WTC11 (cell line): Measurements from ENCODE around the gene SLC37A3. TPM values are rescaled to one million over a fixed set of nuclear protein-coding genes. Genes with fewer than 3 reads are reported as not detected.

Experiments used
- ATAC-seq: fragments of 200-7000 bp; cut with Tn5 transposase; 2 replicates; pipeline ENCODE4 v1.10.0; 2021; ENCODE audit warnings: mild to moderate bottlenecking, moderate library complexity
- CTCF ChIA-PET: fragments of 300-600 bp; sonication (Branson Sonifier 250); formaldehyde crosslinking; loops from one replicate; lab custom pipeline; 2021; ENCODE audit warnings: antibody characterized with exemption; lab: Charles Lee
- POLR2A ChIA-PET: fragments of 350-600 bp; sonication (Branson Sonifier 250); formaldehyde crosslinking; loops from one replicate; lab custom pipeline; 2021; ENCODE audit warnings: antibody characterized with exemption; lab: Charles Lee
- DNase-seq: peaks from one replicate; pipeline ENCODE4 v3.0.0; 2021; ENCODE audit warnings: low spot score
- H3K27ac Mint-ChIP-seq: 2 replicates; pipeline ENCODE4 v1.8.0; 2021; ENCODE audit warnings: mixed read lengths
- H3K27me3 Mint-ChIP-seq: 2 replicates; pipeline ENCODE4 v1.8.0; 2021; ENCODE audit warnings: low read depth, mild to moderate bottlenecking, moderate library complexity, mixed read lengths
- H3K36me3 Mint-ChIP-seq: 2 replicates; pipeline ENCODE4 v1.8.0; 2021; ENCODE audit warnings: mixed read lengths
- H3K4me1 Mint-ChIP-seq: 2 replicates; pipeline ENCODE4 v1.8.0; 2022; ENCODE audit warnings: mixed read lengths
- H3K4me3 Mint-ChIP-seq: 2 replicates; pipeline ENCODE4 v1.8.0; 2021; ENCODE audit warnings: mild to moderate bottlenecking, moderate library complexity, mixed read lengths
- H3K9me3 Mint-ChIP-seq: 2 replicates; pipeline ENCODE4 v1.8.0; 2021; ENCODE audit warnings: mixed read lengths
- CREB1 ChIP-seq: sonication (generic); formaldehyde crosslinking; IDR thresholded peaks from 2 replicates; pipeline ENCODE4 v1.8.0; 2023; ENCODE audit warnings: mild to moderate bottlenecking, missing genetic modification reagents
- CREM ChIP-seq: sonication (generic); formaldehyde crosslinking; IDR thresholded peaks from 2 replicates; pipeline ENCODE4 v1.8.1; 2022; ENCODE audit warnings: mild to moderate bottlenecking, missing genetic modification reagents, moderate library complexity
- GTF2I ChIP-seq: fragments of 250-450 bp; sonication (Bioruptor Pico); conservative IDR thresholded peaks from 2 replicates; pipeline ENCODE4 v1.4.0; 2021; ENCODE audit warnings: mild to moderate bottlenecking
- JUN ChIP-seq: sonication (generic); formaldehyde crosslinking; IDR thresholded peaks from 2 replicates; pipeline ENCODE4 v1.8.0; 2023; ENCODE audit warnings: mild to moderate bottlenecking, missing genetic modification reagents
- RELA ChIP-seq: sonication (generic); formaldehyde crosslinking; IDR thresholded peaks from 2 replicates; pipeline ENCODE4 v1.8.1; 2022; ENCODE audit warnings: missing genetic modification reagents, mild to moderate bottlenecking, borderline replicate concordance
- TEAD1 ChIP-seq: sonication (generic); formaldehyde crosslinking; IDR thresholded peaks from 2 replicates; pipeline ENCODE4 v1.8.0; 2022; ENCODE audit warnings: mild to moderate bottlenecking, missing genetic modification reagents
- TEAD4 ChIP-seq: sonication (generic); formaldehyde crosslinking; IDR thresholded peaks from 2 replicates; pipeline ENCODE4 v1.8.0; 2022; ENCODE audit warnings: mild to moderate bottlenecking, missing genetic modification reagents
- ZBTB21 ChIP-seq: sonication (generic); formaldehyde crosslinking; IDR thresholded peaks from 2 replicates; pipeline ENCODE4 v1.8.1; 2023; ENCODE audit warnings: mild to moderate bottlenecking, missing genetic modification reagents, borderline replicate concordance
- ZNF219 ChIP-seq: sonication (generic); formaldehyde crosslinking; IDR thresholded peaks from 2 replicates; pipeline ENCODE4 v1.8.0; 2023; ENCODE audit warnings: missing genetic modification reagents, mild to moderate bottlenecking, borderline replicate concordance
- ZNF416 ChIP-seq: fragments of 250-450 bp; sonication (Bioruptor Pico); IDR thresholded peaks from 2 replicates; pipeline ENCODE4 v1.9.0; 2021; ENCODE audit warnings: mild to moderate bottlenecking, inconsistent platforms
- ZNF671 ChIP-seq: fragments of 250-450 bp; sonication (Bioruptor Pico); IDR thresholded peaks from 2 replicates; pipeline ENCODE4 v1.8.0; 2021; ENCODE audit warnings: mild to moderate bottlenecking
- total RNA-seq: library from RNA; stranded (reverse); gene quantifications from 3 replicates; pipeline ENCODE4 v1.2.3, GENCODE V29; 2021
- TF ChIP-seq, protein P1 (sequence below): fragments of 250-450 bp; sonication (Bioruptor Pico); IDR thresholded peaks from 2 replicates; pipeline ENCODE4 v1.9.0; 2021; ENCODE audit warnings: mild to moderate bottlenecking, borderline replicate concordance
- TF ChIP-seq, protein P2 (sequence below): fragments of 250-450 bp; sonication (Bioruptor Pico); IDR thresholded peaks from 2 replicates; pipeline ENCODE4 v1.8.0; 2021; ENCODE audit warnings: mild to moderate bottlenecking
- TF ChIP-seq, protein P3 (sequence below): sonication (generic); formaldehyde crosslinking; IDR thresholded peaks from 2 replicates; pipeline ENCODE4 v1.8.1; 2023; ENCODE audit warnings: mild to moderate bottlenecking, missing genetic modification reagents
- TF ChIP-seq, protein P4 (sequence below): sonication (generic); formaldehyde crosslinking; IDR thresholded peaks from 2 replicates; pipeline ENCODE4 v1.8.0; 2023; ENCODE audit warnings: mild to moderate bottlenecking, missing genetic modification reagents
- TF ChIP-seq, protein P5 (sequence below): sonication (generic); formaldehyde crosslinking; IDR thresholded peaks from 2 replicates; pipeline ENCODE4 v1.8.1; 2023; ENCODE audit warnings: mild to moderate bottlenecking, missing genetic modification reagents, moderate library complexity
- TF ChIP-seq, protein P6 (sequence below): sonication (generic); formaldehyde crosslinking; conservative IDR thresholded peaks from 2 replicates; pipeline ENCODE4 v1.8.1; 2023; ENCODE audit warnings: mild to moderate bottlenecking, low read depth, missing genetic modification reagents, moderate library complexity

Gene SLC37A3
- total RNA-seq, 1 experiment from 2014 or later, result 54.8 TPM

DNA sequence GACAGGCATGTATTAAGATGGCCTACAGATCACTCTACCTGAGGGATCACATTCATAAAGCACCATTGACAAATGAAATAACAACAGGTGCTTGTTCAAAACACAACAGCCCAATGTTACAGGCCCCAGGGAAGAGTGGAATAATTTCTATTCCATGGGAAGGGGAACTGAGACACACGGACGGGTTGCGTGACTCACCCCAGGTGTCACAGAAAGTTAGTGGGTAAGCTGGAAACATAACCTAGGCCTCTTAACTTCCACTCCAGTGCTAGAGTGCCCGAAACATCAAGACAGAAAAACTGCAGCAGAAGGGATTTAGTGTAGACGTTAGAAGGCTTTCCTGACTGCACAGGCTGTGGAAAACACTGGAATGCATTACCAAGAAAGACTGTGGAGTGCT, 48.3 kb downstream of the SLC37A3 start (continued):
- TF ChIP-seq ZNF219 (no peak), JUN (CRISPR knock-in tag) (no peak), TEAD4 (CRISPR knock-in tag) (no peak)
- TF ChIP-seq, protein P1, sequence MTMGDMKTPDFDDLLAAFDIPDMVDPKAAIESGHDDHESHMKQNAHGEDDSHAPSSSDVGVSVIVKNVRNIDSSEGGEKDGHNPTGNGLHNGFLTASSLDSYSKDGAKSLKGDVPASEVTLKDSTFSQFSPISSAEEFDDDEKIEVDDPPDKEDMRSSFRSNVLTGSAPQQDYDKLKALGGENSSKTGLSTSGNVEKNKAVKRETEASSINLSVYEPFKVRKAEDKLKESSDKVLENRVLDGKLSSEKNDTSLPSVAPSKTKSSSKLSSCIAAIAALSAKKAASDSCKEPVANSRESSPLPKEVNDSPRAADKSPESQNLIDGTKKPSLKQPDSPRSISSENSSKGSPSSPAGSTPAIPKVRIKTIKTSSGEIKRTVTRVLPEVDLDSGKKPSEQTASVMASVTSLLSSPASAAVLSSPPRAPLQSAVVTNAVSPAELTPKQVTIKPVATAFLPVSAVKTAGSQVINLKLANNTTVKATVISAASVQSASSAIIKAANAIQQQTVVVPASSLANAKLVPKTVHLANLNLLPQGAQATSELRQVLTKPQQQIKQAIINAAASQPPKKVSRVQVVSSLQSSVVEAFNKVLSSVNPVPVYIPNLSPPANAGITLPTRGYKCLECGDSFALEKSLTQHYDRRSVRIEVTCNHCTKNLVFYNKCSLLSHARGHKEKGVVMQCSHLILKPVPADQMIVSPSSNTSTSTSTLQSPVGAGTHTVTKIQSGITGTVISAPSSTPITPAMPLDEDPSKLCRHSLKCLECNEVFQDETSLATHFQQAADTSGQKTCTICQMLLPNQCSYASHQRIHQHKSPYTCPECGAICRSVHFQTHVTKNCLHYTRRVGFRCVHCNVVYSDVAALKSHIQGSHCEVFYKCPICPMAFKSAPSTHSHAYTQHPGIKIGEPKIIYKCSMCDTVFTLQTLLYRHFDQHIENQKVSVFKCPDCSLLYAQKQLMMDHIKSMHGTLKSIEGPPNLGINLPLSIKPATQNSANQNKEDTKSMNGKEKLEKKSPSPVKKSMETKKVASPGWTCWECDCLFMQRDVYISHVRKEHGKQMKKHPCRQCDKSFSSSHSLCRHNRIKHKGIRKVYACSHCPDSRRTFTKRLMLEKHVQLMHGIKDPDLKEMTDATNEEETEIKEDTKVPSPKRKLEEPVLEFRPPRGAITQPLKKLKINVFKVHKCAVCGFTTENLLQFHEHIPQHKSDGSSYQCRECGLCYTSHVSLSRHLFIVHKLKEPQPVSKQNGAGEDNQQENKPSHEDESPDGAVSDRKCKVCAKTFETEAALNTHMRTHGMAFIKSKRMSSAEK (CRISPR knock-in tag), result no peak

DNA sequence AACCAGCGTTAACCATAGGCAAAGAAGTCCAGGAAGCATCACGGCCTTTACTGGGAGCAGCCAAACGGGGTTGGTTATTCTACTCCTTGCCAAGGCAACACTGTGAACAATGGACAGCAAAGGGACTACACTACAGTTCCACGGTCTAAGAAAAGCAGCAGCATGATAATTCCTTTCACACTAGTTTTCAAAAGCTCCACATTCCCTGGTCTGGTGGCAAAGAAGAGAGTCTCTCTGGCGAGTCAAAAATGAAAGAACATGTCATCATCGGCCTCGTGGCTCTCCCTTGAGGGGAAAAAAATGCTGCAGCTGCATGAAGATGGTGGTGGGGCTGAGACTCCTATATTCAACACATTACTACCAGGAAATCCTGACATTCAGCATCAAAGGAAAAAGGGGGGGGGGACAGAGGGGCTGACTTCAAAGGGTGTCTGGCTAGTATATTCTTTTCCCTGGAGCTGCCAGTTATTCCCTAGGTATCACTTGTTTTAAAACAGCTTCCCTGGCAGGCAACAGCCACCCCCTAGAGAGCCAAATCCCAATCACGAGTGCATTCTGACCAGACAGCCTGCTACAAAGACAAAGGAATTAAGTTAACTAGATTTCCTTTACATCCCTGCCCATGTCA, 49.1 kb downstream of the SLC37A3 start:
- CTCF ChIA-PET, result no interaction called here
- Mint-ChIP-seq H3K27me3 (no peaks in the 10 kb centered on the region), H3K9me3 (no peaks in the 10 kb centered on the region), H3K27ac (no peak overlapping the region), H3K36me3 (peaks cover 55% of the 10 kb centered on the region), H3K4me3 (no peak overlapping the region), H3K4me1 (no peaks in the 10 kb centered on the region)
- ATAC-seq (no peak; the same call in 1 of the 2 replicates), DNase-seq (no peak)
- POLR2A ChIA-PET, result no interaction called here
- TF ChIP-seq CREM (CRISPR knock-in tag) (no peak), JUN (CRISPR knock-in tag) (no peak), CREB1 (CRISPR knock-in tag) (no peak), ZNF671 (CRISPR knock-in tag) (no peak), RELA (no peak), ZNF416 (CRISPR knock-in tag) (no peak), ZBTB21 (CRISPR knock-in tag) (no peak), TEAD1 (no peak), GTF2I (no peak)
- TF ChIP-seq, protein P2, sequence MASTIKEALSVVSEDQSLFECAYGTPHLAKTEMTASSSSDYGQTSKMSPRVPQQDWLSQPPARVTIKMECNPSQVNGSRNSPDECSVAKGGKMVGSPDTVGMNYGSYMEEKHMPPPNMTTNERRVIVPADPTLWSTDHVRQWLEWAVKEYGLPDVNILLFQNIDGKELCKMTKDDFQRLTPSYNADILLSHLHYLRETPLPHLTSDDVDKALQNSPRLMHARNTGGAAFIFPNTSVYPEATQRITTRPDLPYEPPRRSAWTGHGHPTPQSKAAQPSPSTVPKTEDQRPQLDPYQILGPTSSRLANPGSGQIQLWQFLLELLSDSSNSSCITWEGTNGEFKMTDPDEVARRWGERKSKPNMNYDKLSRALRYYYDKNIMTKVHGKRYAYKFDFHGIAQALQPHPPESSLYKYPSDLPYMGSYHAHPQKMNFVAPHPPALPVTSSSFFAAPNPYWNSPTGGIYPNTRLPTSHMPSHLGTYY (CRISPR knock-in tag), result no peak
- TF ChIP-seq, protein P3, sequence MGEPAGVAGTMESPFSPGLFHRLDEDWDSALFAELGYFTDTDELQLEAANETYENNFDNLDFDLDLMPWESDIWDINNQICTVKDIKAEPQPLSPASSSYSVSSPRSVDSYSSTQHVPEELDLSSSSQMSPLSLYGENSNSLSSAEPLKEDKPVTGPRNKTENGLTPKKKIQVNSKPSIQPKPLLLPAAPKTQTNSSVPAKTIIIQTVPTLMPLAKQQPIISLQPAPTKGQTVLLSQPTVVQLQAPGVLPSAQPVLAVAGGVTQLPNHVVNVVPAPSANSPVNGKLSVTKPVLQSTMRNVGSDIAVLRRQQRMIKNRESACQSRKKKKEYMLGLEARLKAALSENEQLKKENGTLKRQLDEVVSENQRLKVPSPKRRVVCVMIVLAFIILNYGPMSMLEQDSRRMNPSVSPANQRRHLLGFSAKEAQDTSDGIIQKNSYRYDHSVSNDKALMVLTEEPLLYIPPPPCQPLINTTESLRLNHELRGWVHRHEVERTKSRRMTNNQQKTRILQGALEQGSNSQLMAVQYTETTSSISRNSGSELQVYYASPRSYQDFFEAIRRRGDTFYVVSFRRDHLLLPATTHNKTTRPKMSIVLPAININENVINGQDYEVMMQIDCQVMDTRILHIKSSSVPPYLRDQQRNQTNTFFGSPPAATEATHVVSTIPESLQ (CRISPR knock-in tag), result no peak
- TF ChIP-seq, protein P4, sequence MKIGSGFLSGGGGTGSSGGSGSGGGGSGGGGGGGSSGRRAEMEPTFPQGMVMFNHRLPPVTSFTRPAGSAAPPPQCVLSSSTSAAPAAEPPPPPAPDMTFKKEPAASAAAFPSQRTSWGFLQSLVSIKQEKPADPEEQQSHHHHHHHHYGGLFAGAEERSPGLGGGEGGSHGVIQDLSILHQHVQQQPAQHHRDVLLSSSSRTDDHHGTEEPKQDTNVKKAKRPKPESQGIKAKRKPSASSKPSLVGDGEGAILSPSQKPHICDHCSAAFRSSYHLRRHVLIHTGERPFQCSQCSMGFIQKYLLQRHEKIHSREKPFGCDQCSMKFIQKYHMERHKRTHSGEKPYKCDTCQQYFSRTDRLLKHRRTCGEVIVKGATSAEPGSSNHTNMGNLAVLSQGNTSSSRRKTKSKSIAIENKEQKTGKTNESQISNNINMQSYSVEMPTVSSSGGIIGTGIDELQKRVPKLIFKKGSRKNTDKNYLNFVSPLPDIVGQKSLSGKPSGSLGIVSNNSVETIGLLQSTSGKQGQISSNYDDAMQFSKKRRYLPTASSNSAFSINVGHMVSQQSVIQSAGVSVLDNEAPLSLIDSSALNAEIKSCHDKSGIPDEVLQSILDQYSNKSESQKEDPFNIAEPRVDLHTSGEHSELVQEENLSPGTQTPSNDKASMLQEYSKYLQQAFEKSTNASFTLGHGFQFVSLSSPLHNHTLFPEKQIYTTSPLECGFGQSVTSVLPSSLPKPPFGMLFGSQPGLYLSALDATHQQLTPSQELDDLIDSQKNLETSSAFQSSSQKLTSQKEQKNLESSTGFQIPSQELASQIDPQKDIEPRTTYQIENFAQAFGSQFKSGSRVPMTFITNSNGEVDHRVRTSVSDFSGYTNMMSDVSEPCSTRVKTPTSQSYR (CRISPR knock-in tag), result no peak
- TF ChIP-seq, protein P5, sequence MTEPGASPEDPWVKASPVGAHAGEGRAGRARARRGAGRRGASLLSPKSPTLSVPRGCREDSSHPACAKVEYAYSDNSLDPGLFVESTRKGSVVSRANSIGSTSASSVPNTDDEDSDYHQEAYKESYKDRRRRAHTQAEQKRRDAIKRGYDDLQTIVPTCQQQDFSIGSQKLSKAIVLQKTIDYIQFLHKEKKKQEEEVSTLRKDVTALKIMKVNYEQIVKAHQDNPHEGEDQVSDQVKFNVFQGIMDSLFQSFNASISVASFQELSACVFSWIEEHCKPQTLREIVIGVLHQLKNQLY (CRISPR knock-in tag), result no peak
- TF ChIP-seq, protein P6, sequence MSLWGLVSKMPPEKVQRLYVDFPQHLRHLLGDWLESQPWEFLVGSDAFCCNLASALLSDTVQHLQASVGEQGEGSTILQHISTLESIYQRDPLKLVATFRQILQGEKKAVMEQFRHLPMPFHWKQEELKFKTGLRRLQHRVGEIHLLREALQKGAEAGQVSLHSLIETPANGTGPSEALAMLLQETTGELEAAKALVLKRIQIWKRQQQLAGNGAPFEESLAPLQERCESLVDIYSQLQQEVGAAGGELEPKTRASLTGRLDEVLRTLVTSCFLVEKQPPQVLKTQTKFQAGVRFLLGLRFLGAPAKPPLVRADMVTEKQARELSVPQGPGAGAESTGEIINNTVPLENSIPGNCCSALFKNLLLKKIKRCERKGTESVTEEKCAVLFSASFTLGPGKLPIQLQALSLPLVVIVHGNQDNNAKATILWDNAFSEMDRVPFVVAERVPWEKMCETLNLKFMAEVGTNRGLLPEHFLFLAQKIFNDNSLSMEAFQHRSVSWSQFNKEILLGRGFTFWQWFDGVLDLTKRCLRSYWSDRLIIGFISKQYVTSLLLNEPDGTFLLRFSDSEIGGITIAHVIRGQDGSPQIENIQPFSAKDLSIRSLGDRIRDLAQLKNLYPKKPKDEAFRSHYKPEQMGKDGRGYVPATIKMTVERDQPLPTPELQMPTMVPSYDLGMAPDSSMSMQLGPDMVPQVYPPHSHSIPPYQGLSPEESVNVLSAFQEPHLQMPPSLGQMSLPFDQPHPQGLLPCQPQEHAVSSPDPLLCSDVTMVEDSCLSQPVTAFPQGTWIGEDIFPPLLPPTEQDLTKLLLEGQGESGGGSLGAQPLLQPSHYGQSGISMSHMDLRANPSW (CRISPR knock-in tag), result no peak
